ENCODE measurements around the gene KSR2. TPM values are rescaled to one million over a fixed set of nuclear protein-coding genes. Genes with fewer than 3 reads are reported as not detected.

Gene KSR2
- total RNA-seq, 1 donor from 2014 or later, result not detected

GRCh38 chr12:117570608-117571007, 398.2 kb downstream of the KSR2 start:
- intact Hi-C loops (cut with micrococcal nuclease), result no loop called here
- TF ChIP-seq CTCF (IDR thresholded peaks at IDR 0.05; ENCODE audit: borderline replicate concordance), result no peak
- Histone ChIP-seq H3K36me3 (no peaks in the 10 kb centered on the region), H3K4me3 (no peak overlapping the region), H3K27me3 (ENCODE audit: low read depth) (peaks cover 76% of the 10 kb centered on the region), H3K9me3 (replicated peaks) (no peaks in the 10 kb centered on the region), H3K27ac (replicated peaks) (no peak overlapping the region), H3K4me1 (no peaks in the 10 kb centered on the region)
- DNase-seq, result no peak

- peaks cover 83% of the 10 kb centered on the region for H3K27me3 ChIP-seq (ENCODE audit: low read depth)
- H3K36me3 ChIP-seq, result no peaks in the 10 kb centered on the region
- intact Hi-C loops (cut with micrococcal nuclease), result no loop called here
- no peaks in the 10 kb centered on the region for H3K4me1 ChIP-seq
- H3K27ac ChIP-seq (replicated peaks), result no peak overlapping the region
- no peaks in the 10 kb centered on the region for H3K9me3 ChIP-seq (replicated peaks)
- no peak for TF ChIP-seq CTCF (IDR thresholded peaks at IDR 0.05; ENCODE audit: borderline replicate concordance)
- no peak for DNase-seq
- H3K4me3 ChIP-seq, result no peak overlapping the region
Observed at GRCh38 chr12:117567644-117568216, 401.1 kb downstream of the KSR2 start.

GRCh38 chr12:117564881-117565280, 403.9 kb downstream of the KSR2 start:
- H3K9me3 ChIP-seq (replicated peaks), result no peaks in the 10 kb centered on the region
- DNase-seq, result no peak
- no peak overlapping the region for H3K4me3 ChIP-seq
- intact Hi-C loops (cut with micrococcal nuclease), result no loop called here
- no peak overlapping the region for H3K27ac ChIP-seq (replicated peaks)
- no peak for TF ChIP-seq CTCF (IDR thresholded peaks at IDR 0.05; ENCODE audit: borderline replicate concordance)
- no peaks in the 10 kb centered on the region for H3K36me3 ChIP-seq
- peaks cover 67% of the 10 kb centered on the region for H3K27me3 ChIP-seq (ENCODE audit: low read depth)
- H3K4me1 ChIP-seq, result no peaks in the 10 kb centered on the region

GRCh38 chr12:117563706-117564105, 405.1 kb downstream of the KSR2 start:
- Histone ChIP-seq H3K4me3 (no peak overlapping the region), H3K4me1 (no peaks in the 10 kb centered on the region), H3K27ac (replicated peaks) (no peak overlapping the region), H3K27me3 (ENCODE audit: low read depth) (peaks cover 69% of the 10 kb centered on the region), H3K9me3 (replicated peaks) (no peaks in the 10 kb centered on the region), H3K36me3 (no peaks in the 10 kb centered on the region)
- no peak for DNase-seq
- intact Hi-C loops (cut with micrococcal nuclease), result no loop called here
- TF ChIP-seq CTCF (IDR thresholded peaks at IDR 0.05; ENCODE audit: borderline replicate concordance), result no peak

GRCh38 chr12:117563007-117563406, 405.8 kb downstream of the KSR2 start:
- Histone ChIP-seq H3K4me3 (no peak overlapping the region), H3K27me3 (ENCODE audit: low read depth) (peaks cover 66% of the 10 kb centered on the region), H3K4me1 (no peaks in the 10 kb centered on the region), H3K27ac (replicated peaks) (no peak overlapping the region), H3K9me3 (replicated peaks) (no peaks in the 10 kb centered on the region), H3K36me3 (no peaks in the 10 kb centered on the region)
- no peak for DNase-seq
- no peak for TF ChIP-seq CTCF (IDR thresholded peaks at IDR 0.05; ENCODE audit: borderline replicate concordance)
- intact Hi-C loops (cut with micrococcal nuclease), result no loop called here
